H1 (cell line): ENCODE results near the gene ZNF609. TPM values are rescaled to one million over a fixed set of nuclear protein-coding genes. Genes with fewer than 3 reads are reported as not detected.

Experiments used
- CTCF ChIA-PET: fragments of 300-600 bp; sonication (Branson Sonifier 250); formaldehyde crosslinking; loops from one replicate; lab custom pipeline; 2021; ENCODE audit not compliant: partially characterized antibody; lab: Charles Lee
- POLR2A ChIA-PET: fragments of 300-600 bp; sonication (Branson Sonifier 250); formaldehyde crosslinking; loops from one replicate; lab custom pipeline; 2021; ENCODE audit warnings: inconsistent platforms; ENCODE audit not compliant: partially characterized antibody; lab: Charles Lee
- DNase-seq, 2 experiments: peaks; one replicate each; pipeline versions ENCODE4 v3.0.0 to v3.0.0-alpha.2; 2010 to 2022; ENCODE audit warnings: low spot score in 2 of 2, low read depth in 1 of 2, mixed read lengths in 1 of 2
- FAIRE-seq: peaks from 2 replicates; lab custom pipeline; 2011; peaks lifted over from hg19 to GRCh38; lab: Jason Lieb, UNC
- H2AFZ ChIP-seq: 2 replicates; pipeline ENCODE4 v1.8.1; 2012; ENCODE audit warnings: low read length, inconsistent platforms
- H2AK5ac ChIP-seq: 2 replicates; pipeline ENCODE4 v1.6.1; 2013; ENCODE audit warnings: low read depth, low read length
- H2BK120ac ChIP-seq: replicated peaks from 2 replicates; pipeline ENCODE3; 2013; ENCODE audit warnings: low read depth, low read length, inconsistent platforms
- H2BK12ac ChIP-seq: 2 replicates; pipeline ENCODE4 v1.6.1; 2013; ENCODE audit warnings: low read depth, low read length
- H2BK15ac ChIP-seq: 2 replicates; pipeline ENCODE4 v1.6.1; 2013; ENCODE audit warnings: low read length
- H2BK20ac ChIP-seq: 2 replicates; pipeline ENCODE4 v1.6.1; 2013; ENCODE audit warnings: low read length
- H2BK5ac ChIP-seq: 2 replicates; pipeline ENCODE4 v1.6.1; 2013; ENCODE audit warnings: low read depth, low read length
- H3K14ac ChIP-seq: 2 replicates; pipeline ENCODE4 v1.6.1; 2013; ENCODE audit warnings: inconsistent platforms; ENCODE audit not compliant: insufficient read length
- H3K18ac ChIP-seq: 2 replicates; pipeline ENCODE4 v1.6.1; 2013; ENCODE audit warnings: low read length; ENCODE audit errors: extremely low read depth
- H3K23ac ChIP-seq: 2 replicates; pipeline ENCODE4 v1.6.1; 2013; ENCODE audit warnings: inconsistent platforms; ENCODE audit not compliant: insufficient read length
- H3K23me2 ChIP-seq: 2 replicates; pipeline ENCODE4 v1.6.1; 2013; ENCODE audit warnings: low read depth, low read length
- H3K27ac ChIP-seq: 2 replicates; pipeline ENCODE4 v1.6.1; 2011; ENCODE audit warnings: low read depth, low read length, inconsistent platforms
- H3K27me3 ChIP-seq, 4 experiments: replicated peaks in 1 of 4; 1 replicate in 1 of 4; 2 replicates in 3 of 4; pipeline versions ENCODE4 v1.6.1 to v1.8.1; 2011 to 2013; ENCODE audit warnings: low read length in 3 of 4, mild to moderate bottlenecking in 3 of 4, inconsistent platforms in 2 of 4, mixed read lengths in 2 of 4, moderate library complexity in 1 of 4; ENCODE audit not compliant: control insufficient read depth in 3 of 4, insufficient read depth in 3 of 4; ENCODE audit errors: extremely low read depth in 1 of 4
- H3K36me3 ChIP-seq, 4 experiments: 2 replicates each; pipeline versions ENCODE4 v1.6.1 to v1.8.1; 2011 to 2013; ENCODE audit warnings: mild to moderate bottlenecking in 4 of 4, low read length in 3 of 4, moderate library complexity in 2 of 4, control low read depth in 1 of 4, inconsistent platforms in 1 of 4; ENCODE audit not compliant: insufficient read depth in 4 of 4, control insufficient read depth in 2 of 4
- H3K4ac ChIP-seq: replicated peaks from 2 replicates; pipeline ENCODE3; 2013; ENCODE audit warnings: low read length, low read depth, mixed read lengths, inconsistent platforms; ENCODE audit not compliant: insufficient read length
- H3K4me1 ChIP-seq, 4 experiments: replicated peaks in 1 of 4; 1 replicate in 1 of 4; 2 replicates in 3 of 4; pipeline versions ENCODE4 v1.6.1 to v1.8.1; 2011 to 2013; ENCODE audit warnings: low read length in 3 of 4, inconsistent platforms in 2 of 4, mixed read lengths in 1 of 4; ENCODE audit not compliant: insufficient read depth in 4 of 4, control insufficient read depth in 3 of 4
- H3K4me2 ChIP-seq, 2 experiments: 2 replicates each; pipeline versions ENCODE4 v1.6.1 to v1.8.1; 2011 to 2013; ENCODE audit warnings: low read depth in 2 of 2, low read length in 2 of 2, control low read depth in 1 of 2, inconsistent platforms in 1 of 2, mild to moderate bottlenecking in 1 of 2; ENCODE audit not compliant: insufficient read depth in 1 of 2
- H3K4me3 ChIP-seq, 4 experiments: fragments of 200-600, 300-600 bp in 1 of 4; sonication (generic), shearing (Covaris generic), sonication (Bioruptor Twin) in 1 of 4; 2 replicates each; pipeline versions ENCODE4 v1.5.1 to v1.8.1; 2011 to 2016; ENCODE audit warnings: low read length in 4 of 4, low read depth in 3 of 4, control low read depth in 2 of 4, inconsistent platforms in 2 of 4, mild to moderate bottlenecking in 2 of 4, mixed read lengths in 1 of 4, moderate library complexity in 1 of 4; ENCODE audit not compliant: insufficient read depth in 2 of 4; ENCODE audit errors: extremely low read depth in 1 of 4
- H3K56ac ChIP-seq: replicated peaks from 2 replicates; pipeline ENCODE3; 2013; ENCODE audit warnings: low read depth, mild to moderate bottlenecking, mixed read lengths, low read length, inconsistent platforms; ENCODE audit not compliant: insufficient read length
- H3K79me1 ChIP-seq: 2 replicates; pipeline ENCODE4 v1.6.1; 2013; ENCODE audit warnings: low read depth, low read length, control low read depth
- H3K79me2 ChIP-seq, 2 experiments: 2 replicates each; pipeline versions ENCODE4 v1.6.1 to v1.8.1; 2012 to 2013; ENCODE audit warnings: low read length in 2 of 2, mild to moderate bottlenecking in 2 of 2, inconsistent platforms in 1 of 2; ENCODE audit not compliant: insufficient read depth in 2 of 2, control insufficient read depth in 1 of 2
- H3K9ac ChIP-seq, 4 experiments: replicated peaks in 1 of 4; 1 replicate in 1 of 4; 2 replicates in 3 of 4; pipeline versions ENCODE4 v1.6.1 to v1.8.1; 2011 to 2013; ENCODE audit warnings: low read depth in 3 of 4, low read length in 3 of 4, control low read depth in 2 of 4, mild to moderate bottlenecking in 2 of 4, moderate library complexity in 2 of 4, inconsistent platforms in 1 of 4; ENCODE audit errors: extremely low read depth in 1 of 4
- H3K9me3 ChIP-seq, 2 experiments: 2 replicates each; pipeline versions ENCODE4 v1.6.1 to v1.8.1; 2012 to 2013; ENCODE audit warnings: mild to moderate bottlenecking in 2 of 2, moderate library complexity in 2 of 2, control low read depth in 1 of 2, inconsistent platforms in 1 of 2, low read depth in 1 of 2, low read length in 1 of 2, mixed read lengths in 1 of 2; ENCODE audit not compliant: insufficient read depth in 2 of 2
- H4K20me1 ChIP-seq, 2 experiments: replicated peaks in 1 of 2; 2 replicates each; pipeline versions ENCODE3 to v1.8.1; 2011 to 2013; ENCODE audit warnings: inconsistent platforms in 2 of 2, low read length in 2 of 2, mild to moderate bottlenecking in 1 of 2; ENCODE audit not compliant: insufficient read depth in 2 of 2, control insufficient read depth in 1 of 2
- H4K5ac ChIP-seq: 2 replicates; pipeline ENCODE4 v1.6.1; 2013; ENCODE audit warnings: low read length, low read depth, mixed read lengths, inconsistent platforms; ENCODE audit not compliant: insufficient read length
- H4K8ac ChIP-seq: 2 replicates; pipeline ENCODE4 v1.8.0; 2013; ENCODE audit warnings: mild to moderate bottlenecking, moderate library complexity, low read length, inconsistent platforms; ENCODE audit not compliant: insufficient read depth; ENCODE audit errors: extremely low read depth
- H4K91ac ChIP-seq: replicated peaks from 2 replicates; pipeline ENCODE3; 2013; ENCODE audit warnings: low read length, mixed read lengths, inconsistent platforms; ENCODE audit not compliant: insufficient read length
- BACH1 ChIP-seq: IDR thresholded peaks from 2 replicates; pipeline ENCODE4 v1.6.1; 2012; ENCODE audit warnings: low read length, improper control_type of control experiment
- E2F6 ChIP-seq: IDR thresholded peaks from 2 replicates; pipeline ENCODE4 v1.6.1; 2012; ENCODE audit warnings: inconsistent platforms
- EP300 ChIP-seq, 2 experiments: IDR thresholded peaks; 1 replicate in 1 of 2; 2 replicates in 1 of 2; pipeline ENCODE4 v1.6.1; 2011 to 2012; ENCODE audit warnings: low read depth in 2 of 2, low read length in 2 of 2, mild to moderate bottlenecking in 2 of 2, borderline replicate concordance in 1 of 2, inconsistent platforms in 1 of 2, moderate library complexity in 1 of 2
- RAD21 ChIP-seq, 2 experiments: IDR thresholded peaks in 1 of 2; conservative IDR thresholded peaks in 1 of 2; 2 replicates each; pipeline ENCODE4 v1.6.1; 2011; ENCODE audit warnings: low read depth in 2 of 2, low read length in 2 of 2, improper control_type of control experiment in 1 of 2, inconsistent platforms in 1 of 2, mild to moderate bottlenecking in 1 of 2, moderate library complexity in 1 of 2
- RXRA ChIP-seq: IDR thresholded peaks from 2 replicates; pipeline ENCODE4 v1.6.1; 2011; ENCODE audit warnings: low read depth, mild to moderate bottlenecking, low read length, moderate library complexity; ENCODE audit not compliant: insufficient read depth
- SIN3A ChIP-seq, 2 experiments: IDR thresholded peaks in 1 of 2; conservative IDR thresholded peaks in 1 of 2; 2 replicates each; pipeline ENCODE4 v1.6.1; 2011 to 2012; ENCODE audit warnings: low read length in 2 of 2, improper control_type of control experiment in 1 of 2, low read depth in 1 of 2, mild to moderate bottlenecking in 1 of 2
- WGBS, 2 experiments: shearing (Covaris generic) in 1 of 2; methylation state at CpG; one replicate each; pipeline versions ENCODE4 v1.1.6 to v1.1.7; 2013 to 2015; ENCODE audit warnings: low lambda C conversion rate in 2 of 2, mixed read lengths in 2 of 2, inconsistent platforms in 1 of 2, low coverage in 1 of 2, missing lambda C conversion rate in 1 of 2; ENCODE audit not compliant: insufficient replicate concordance in 2 of 2, insufficient coverage in 1 of 2, insufficient read length in 1 of 2; ENCODE audit errors: extremely low coverage in 1 of 2, missing lambda C conversion rate in 1 of 2; 5-methylcytosine and 5-hydroxymethylcytosine counted together
- long read RNA-seq, 2 experiments: library from RNA in 1 of 2; library from capped mRNA in 1 of 2; stranded (forward); transcript quantifications; one replicate each; pipeline ENCODE4 v2.0.0, GENCODE V29; 2021; ENCODE audit warnings: inconsistent platforms in 1 of 2
- polyA minus RNA-seq, 3 experiments: library from RNA; depleted of rRNA, polyadenylated mRNA; stranded (reverse); fragments of >200 nt; gene quantifications; 1 replicate in 2 of 3; 2 replicates in 1 of 3; pipeline ENCODE4 v1.2.3, GENCODE V29; 2011
- polyA plus RNA-seq, 7 experiments: library from polyadenylated mRNA; depleted of rRNA in 3 of 7; stranded (reverse) in 5 of 7; unstranded in 2 of 7; fragments of >200 nt in 5 of 7; fragments of 200-250 nt in 2 of 7; gene quantifications; 1 replicate in 5 of 7; 2 replicates in 1 of 7; 4 replicates in 1 of 7; pipeline versions ENCODE4 v1.2.1 to v1.2.3, GENCODE V29; 2011 to 2013; ENCODE audit warnings: missing spikeins in 2 of 7, mixed read lengths in 2 of 7
- total RNA-seq: library from RNA; stranded (reverse); fragmentation: NEBNext Ultra II Directional; extraction: Animal tissue kit (Norgen Biotek cat#: 25700); gene quantifications from 2 replicates; pipeline ENCODE4 v1.2.1, GENCODE V29; 2021
- TF ChIP-seq, protein P1 (sequence below): IDR thresholded peaks from 2 replicates; pipeline ENCODE4 v1.6.1; 2011; ENCODE audit warnings: low read depth, mild to moderate bottlenecking, low read length; ENCODE audit not compliant: insufficient read depth

The ZNF609 gene
- total RNA-seq (47.8 TPM in 2 replicates), polyA plus RNA-seq (2011; rRNA removed) (15.5 and 17.4 TPM in 2 replicates), polyA minus RNA-seq (2011; rRNA and poly(A)+ RNA removed) (87.4 and 92.4 TPM in 2 replicates)
- 15.1 TPM for polyA plus RNA-seq (2011; cell fraction: cytosol; rRNA removed)
- 23.1 TPM for polyA plus RNA-seq (2011; cell fraction: nucleus; rRNA removed)
- 25.1 to 29.2 TPM (median 26.5 TPM) in 4 replicates for polyA plus RNA-seq (2012, experiment 1 of 2)
- 6.3 TPM for polyA plus RNA-seq (2012, experiment 2 of 2)
- 16.8 TPM for polyA plus RNA-seq (2013, experiment 1 of 2)
- polyA plus RNA-seq (2013, experiment 2 of 2) = 16.7 TPM
- 37.1 TPM for polyA minus RNA-seq (2011; cell fraction: cytosol; rRNA and poly(A)+ RNA removed)
- polyA minus RNA-seq (2011; cell fraction: nucleus; rRNA and poly(A)+ RNA removed) = 30.7 TPM
- long read RNA-seq, experiment 1, partial matches to known transcripts = 4 of 29 reads
- long read RNA-seq, experiment 1, other reads (novel, unspliced or antisense) = 25 of 29 reads
- long read RNA-seq, experiment 2 = 0 reads

DNA sequence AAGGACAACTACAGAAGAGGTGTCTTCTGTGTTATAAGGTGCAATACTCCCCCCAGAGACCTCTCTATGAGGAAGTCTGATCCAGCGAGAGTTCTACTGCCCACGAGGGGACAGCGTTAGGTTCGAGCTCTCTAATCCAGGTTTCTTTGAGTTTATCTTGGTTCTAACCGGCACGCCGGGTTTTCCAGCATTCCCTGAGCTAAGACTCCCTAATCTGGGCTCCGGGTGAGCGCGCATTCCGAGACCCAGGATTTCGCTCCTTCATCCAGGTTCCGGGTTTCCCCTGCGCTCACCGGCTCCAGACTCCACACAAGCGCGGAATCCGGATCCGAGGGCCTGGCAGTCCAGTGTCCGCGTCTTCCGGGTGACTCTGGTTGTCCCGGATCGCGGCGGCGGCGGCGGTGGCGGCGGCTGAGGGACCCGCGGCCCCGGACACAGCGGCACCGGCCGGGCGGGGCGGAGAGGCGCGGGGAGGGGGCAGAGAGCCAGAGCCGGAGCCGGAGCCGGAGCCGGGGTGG lies at the start of gene ZNF609:
Gene ZNF609 (plus strand): TSS at position 373 of the 518 bp plus-strand sequence. CDS start 38,842 bp downstream, outside the sequence.
- FAIRE-seq (no peak), DNase-seq (peak; percentile 90 to 100)
- Histone ChIP-seq H2BK15ac (no peak within 1 kb of the TSS), H2BK5ac (peak within 1 kb of the TSS; percentile 53), H4K20me1 (peaks cover 4 to 12% of the 10 kb centered on the region in 2 experiments), H2BK12ac (peak within 1 kb of the TSS; percentile 78; the same call in 1 of the 2 replicates), H3K56ac (no peak within 1 kb of the TSS), H3K79me2 (peaks cover 18 to 42% of the 10 kb centered on the region in 2 experiments), H3K18ac (peak within 1 kb of the TSS; percentile 75), H3K36me3 (no peaks in the 10 kb centered on the region), H2AFZ (peak within 1 kb of the TSS; percentile 87), H3K4ac (no peak within 1 kb of the TSS), H3K4me3 (peak within 1 kb of the TSS; percentile 84 to 93 (median 91)), H2BK20ac (no peak within 1 kb of the TSS), H3K27me3 (no peaks in the 10 kb centered on the region), H4K8ac (peak within 1 kb of the TSS; percentile 59; the same call in 1 of the 2 replicates), H3K4me1 (peaks cover 0 to 14% (median 10%) of the 10 kb centered on the region in 4 experiments; a peak in 5 of 7 replicates), H3K27ac (peak within 1 kb of the TSS; percentile 58; the same call in 1 of the 2 replicates), H4K91ac (no peak within 1 kb of the TSS), H3K9ac (peak within 1 kb of the TSS; percentile 73 to 90 (median 82)), H2AK5ac (peak within 1 kb of the TSS; percentile 88; the same call in 1 of the 2 replicates), H3K9me3 (no peaks in the 10 kb centered on the region), H2BK120ac (no peak within 1 kb of the TSS), H3K23ac (no peak within 1 kb of the TSS), H3K14ac (no peak within 1 kb of the TSS), H4K5ac (peak within 1 kb of the TSS; percentile 4), H3K4me2 (peak within 1 kb of the TSS; percentile 88 to 91), H3K79me1 (peaks cover 3% of the 10 kb centered on the region; the same call in 1 of the 2 replicates), H3K23me2 (peaks cover 6% of the 10 kb centered on the region)
- POLR2A ChIA-PET = interaction anchor here (0.6 to 1.4 kb wide), 17 partner anchors 9 to 348 kb away, joined by 3 to 13 read pairs (median 4); partner anchors contain the start of gene TRIP4
- CTCF ChIA-PET = interaction anchor here (0.7 to 1.3 kb wide), 10 partner anchors 16 to 349 kb away, joined by 3 to 5 read pairs (median 4); no protein-coding TSS in a partner anchor
- WGBS, 2 experiments = 3% methylated on average over 29 of the region's 45 CpGs; no CpG with 5 or more reads in 1 of the 2 experiments
- TF ChIP-seq, protein P1, sequence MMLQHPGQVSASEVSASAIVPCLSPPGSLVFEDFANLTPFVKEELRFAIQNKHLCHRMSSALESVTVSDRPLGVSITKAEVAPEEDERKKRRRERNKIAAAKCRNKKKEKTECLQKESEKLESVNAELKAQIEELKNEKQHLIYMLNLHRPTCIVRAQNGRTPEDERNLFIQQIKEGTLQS = no peak
- TF ChIP-seq RXRA (0 out of 2 replicates have a peak, but pooled peaks have one; percentile 74), RAD21 (IDR thresholded peaks at IDR 0.05 in 1 of 2, conservative IDR thresholded peaks at IDR 0.05 in 1 of 2; ENCODE audit: low read depth in 2 of 2, low read length in 2 of 2) (peak; percentile 17 to 50), EP300 (IDR thresholded peaks at IDR 0.05; ENCODE audit: borderline replicate concordance in 1 of 2, low read depth in 2 of 2, low read length in 2 of 2) (peak; percentile 15 to 95), BACH1 (no peak), SIN3A (conservative IDR thresholded peaks at IDR 0.05 in 1 of 2, IDR thresholded peaks at IDR 0.05 in 1 of 2; ENCODE audit: low read depth in 1 of 2, low read length in 2 of 2) (peak; percentile 92 to 95; a peak in 3 of 4 replicates), E2F6 (no peak)
